Fibroblast of skin of back (primary cell): ENCODE results near the gene ARHGAP25.
A peak's percentile ranks its signal among the peaks of the same experiment; 100 is the strongest.

Experiments used
- DNase-seq: peaks from one replicate; pipeline ENCODE4 v3.0.0-alpha.2; 2013

Gene ARHGAP25

GRCh38 chr2:68743531-68743930, 8.9 kb downstream of the ARHGAP25 start:
- no peak for DNase-seq

GRCh38 chr2:68744366-68744912, 9.8 kb downstream of the ARHGAP25 start:
- no peak for DNase-seq

- no peak for DNase-seq
Observed at GRCh38 chr2:68745006-68745405, 10.4 kb downstream of the ARHGAP25 start.

GRCh38 chr2:68746408-68746807, 11.8 kb downstream of the ARHGAP25 start:
- DNase-seq: no peak

- DNase-seq: no peak
Observed at GRCh38 chr2:68747413-68747812, 12.8 kb downstream of the ARHGAP25 start.

GRCh38 chr2:68747900-68748299, 13.3 kb downstream of the ARHGAP25 start:
- no peak for DNase-seq

- no peak for DNase-seq
Observed at GRCh38 chr2:68748568-68748967, 14.0 kb downstream of the ARHGAP25 start.

GRCh38 chr2:68749345-68749744, 14.7 kb downstream of the ARHGAP25 start:
- DNase-seq: no peak

GRCh38 chr2:68750592-68751396, 16.2 kb downstream of the ARHGAP25 start:
- DNase-seq: no peak

GRCh38 chr2:68751397-68752339, 17.1 kb downstream of the ARHGAP25 start:
- peak; percentile 81 for DNase-seq

GRCh38 chr2:68753318-68753717, 18.7 kb downstream of the ARHGAP25 start:
- no peak for DNase-seq

GRCh38 chr2:68755071-68755470, 20.5 kb downstream of the ARHGAP25 start:
- no peak for DNase-seq

GRCh38 chr2:68756178-68756577, 21.6 kb downstream of the ARHGAP25 start:
- no peak for DNase-seq

- no peak for DNase-seq
Observed at GRCh38 chr2:68757081-68757480, 22.5 kb downstream of the ARHGAP25 start.

GRCh38 chr2:68762100-68762499, 27.5 kb downstream of the ARHGAP25 start:
- no peak for DNase-seq

GRCh38 chr2:68762665-68763064, 28.1 kb downstream of the ARHGAP25 start:
- DNase-seq: peak; percentile 14

- DNase-seq: no peak
Observed at GRCh38 chr2:68764041-68764805, 29.6 kb downstream of the ARHGAP25 start.

- DNase-seq: peak; percentile 25
Observed at GRCh38 chr2:68764806-68765311, 30.2 kb downstream of the ARHGAP25 start.

- DNase-seq: peak; percentile 12
Observed at GRCh38 chr2:68765739-68766375, 31.2 kb downstream of the ARHGAP25 start.

GRCh38 chr2:68766376-68766845, 31.8 kb downstream of the ARHGAP25 start:
- DNase-seq: no peak
